Measurements from ENCODE around the gene SLC15A5. TPM values are rescaled to one million over a fixed set of nuclear protein-coding genes. Genes with fewer than 3 reads are reported as not detected.

Gene SLC15A5
- polyA plus RNA-seq, 1 experiment, result not detected

DNA sequence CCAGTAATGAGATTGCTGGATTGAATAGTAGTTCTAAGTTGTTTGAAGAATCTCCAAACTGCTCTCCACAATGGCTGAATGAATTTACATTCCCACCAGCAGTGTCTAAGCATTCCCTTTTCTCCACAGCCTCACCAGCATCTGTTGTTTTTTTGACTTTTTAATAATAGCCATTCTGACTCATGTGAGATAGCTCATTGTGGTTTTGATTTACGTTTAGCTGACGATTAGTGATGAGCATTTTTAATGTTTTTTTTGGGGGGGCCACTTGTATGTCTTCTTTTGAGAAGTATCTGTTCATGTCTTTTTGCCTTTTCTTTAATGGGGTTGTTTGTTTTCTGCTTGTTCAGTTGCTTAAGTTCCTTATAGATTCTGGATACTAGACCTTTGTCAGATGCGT is 8.1 kb upstream of the SLC15A5 start:
- Histone ChIP-seq H3K36me3 (ENCODE audit: control insufficient read depth, insufficient read depth, low read length) (no peaks in the 10 kb centered on the region), H3K27me3 (ENCODE audit: control insufficient read depth, insufficient read depth, low read length) (no peaks in the 10 kb centered on the region), H3K4me3 (ENCODE audit: low read depth, low read length) (no peak overlapping the region)
- TF ChIP-seq, protein P1, sequence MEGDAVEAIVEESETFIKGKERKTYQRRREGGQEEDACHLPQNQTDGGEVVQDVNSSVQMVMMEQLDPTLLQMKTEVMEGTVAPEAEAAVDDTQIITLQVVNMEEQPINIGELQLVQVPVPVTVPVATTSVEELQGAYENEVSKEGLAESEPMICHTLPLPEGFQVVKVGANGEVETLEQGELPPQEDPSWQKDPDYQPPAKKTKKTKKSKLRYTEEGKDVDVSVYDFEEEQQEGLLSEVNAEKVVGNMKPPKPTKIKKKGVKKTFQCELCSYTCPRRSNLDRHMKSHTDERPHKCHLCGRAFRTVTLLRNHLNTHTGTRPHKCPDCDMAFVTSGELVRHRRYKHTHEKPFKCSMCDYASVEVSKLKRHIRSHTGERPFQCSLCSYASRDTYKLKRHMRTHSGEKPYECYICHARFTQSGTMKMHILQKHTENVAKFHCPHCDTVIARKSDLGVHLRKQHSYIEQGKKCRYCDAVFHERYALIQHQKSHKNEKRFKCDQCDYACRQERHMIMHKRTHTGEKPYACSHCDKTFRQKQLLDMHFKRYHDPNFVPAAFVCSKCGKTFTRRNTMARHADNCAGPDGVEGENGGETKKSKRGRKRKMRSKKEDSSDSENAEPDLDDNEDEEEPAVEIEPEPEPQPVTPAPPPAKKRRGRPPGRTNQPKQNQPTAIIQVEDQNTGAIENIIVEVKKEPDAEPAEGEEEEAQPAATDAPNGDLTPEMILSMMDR (IDR thresholded peaks at IDR 0.05; ENCODE audit: insufficient read depth, low read depth, low read length), result no peak
- DNase-seq (ENCODE audit: low read depth), result no peak
- CTCF ChIA-PET, result no interaction called here
- POLR2A ChIA-PET, result no interaction called here

DNA sequence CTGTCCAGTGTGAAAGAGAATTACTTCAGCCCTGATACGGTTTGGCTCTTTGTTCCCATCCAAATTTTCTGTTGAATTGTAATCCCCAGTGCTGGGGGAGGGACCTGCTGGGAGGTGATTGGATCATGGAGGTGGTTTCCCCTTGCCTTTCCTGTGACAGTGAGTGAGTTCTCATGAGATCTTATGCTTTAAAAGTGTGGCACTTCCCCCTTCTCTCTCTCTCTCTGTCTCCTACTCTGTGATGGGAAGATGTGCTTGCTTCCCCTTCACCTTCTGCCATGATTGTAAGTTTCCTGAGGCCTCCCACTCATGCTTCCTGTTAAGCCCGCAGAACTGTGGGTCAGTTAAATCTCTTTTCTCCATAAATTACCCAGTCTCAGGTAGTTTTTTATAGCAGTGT is 5.5 kb upstream of the SLC15A5 start:
- ChIA-PET CTCF (no interaction called here), POLR2A (no interaction called here)
- TF ChIP-seq, protein P1 (IDR thresholded peaks at IDR 0.05; ENCODE audit: insufficient read depth, low read depth, low read length), result no peak

DNA sequence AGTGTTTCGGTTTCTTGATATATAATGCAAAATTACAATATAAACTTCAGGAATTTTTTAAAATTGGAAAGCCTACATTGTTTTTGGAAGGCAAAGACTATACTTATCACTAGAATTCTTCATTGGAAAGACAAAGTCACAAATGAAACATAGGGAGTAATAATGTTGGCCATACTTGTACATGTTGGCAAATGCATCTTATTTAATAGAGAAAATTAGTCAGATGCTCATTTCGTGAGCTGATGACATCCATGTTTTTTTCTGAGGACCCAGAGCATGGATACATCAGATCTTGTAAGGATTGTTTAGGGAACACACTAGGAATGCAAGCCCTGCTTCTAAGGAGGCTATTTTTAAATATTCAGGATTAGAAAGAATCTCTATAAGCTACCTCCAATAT is 4.6 kb upstream of the SLC15A5 start:
- Histone ChIP-seq H3K4me3 (ENCODE audit: low read depth, low read length) (no peak overlapping the region), H3K27me3 (ENCODE audit: control insufficient read depth, insufficient read depth, low read length) (no peaks in the 10 kb centered on the region), H3K36me3 (ENCODE audit: control insufficient read depth, insufficient read depth, low read length) (no peaks in the 10 kb centered on the region)
- DNase-seq (ENCODE audit: low read depth), result no peak
- TF ChIP-seq, protein P1 (IDR thresholded peaks at IDR 0.05; ENCODE audit: insufficient read depth, low read depth, low read length), result no peak
- ChIA-PET CTCF (no interaction called here), POLR2A (no interaction called here)

More for the DNA sequence above, 5.5 kb upstream of the SLC15A5 start:
- no peaks in the 10 kb centered on the region for H3K36me3 ChIP-seq (ENCODE audit: control insufficient read depth, insufficient read depth, low read length)
- H3K27me3 ChIP-seq (ENCODE audit: control insufficient read depth, insufficient read depth, low read length), result no peaks in the 10 kb centered on the region
- no peak for DNase-seq (ENCODE audit: low read depth)
- H3K4me3 ChIP-seq (ENCODE audit: low read depth, low read length), result no peak overlapping the region

DNA sequence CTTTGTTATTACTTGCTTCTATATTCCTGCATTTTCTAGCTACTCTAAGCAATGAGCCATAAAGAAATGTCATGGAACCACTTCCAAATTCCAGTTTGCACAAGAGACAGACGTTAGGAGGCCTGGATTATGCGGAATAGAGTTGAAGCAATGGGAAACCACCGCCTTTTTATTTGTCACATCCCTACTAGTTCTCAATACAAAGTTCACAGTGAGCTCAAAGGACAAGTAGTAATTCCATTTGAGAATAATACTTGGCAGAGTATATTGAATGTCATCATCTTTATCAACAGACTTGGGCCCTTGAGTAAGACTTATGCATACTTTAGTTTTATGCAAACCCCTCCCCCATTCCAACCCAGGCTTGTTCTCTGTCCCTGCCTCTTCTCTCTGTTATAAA is 3.7 kb upstream of the SLC15A5 start:
- ChIA-PET POLR2A (no interaction called here), CTCF (no interaction called here)
- DNase-seq (ENCODE audit: low read depth), result no peak
- Histone ChIP-seq H3K27me3 (ENCODE audit: control insufficient read depth, insufficient read depth, low read length) (no peaks in the 10 kb centered on the region), H3K4me3 (ENCODE audit: low read depth, low read length) (no peak overlapping the region), H3K36me3 (ENCODE audit: control insufficient read depth, insufficient read depth, low read length) (no peaks in the 10 kb centered on the region)
- TF ChIP-seq, protein P1 (IDR thresholded peaks at IDR 0.05; ENCODE audit: insufficient read depth, low read depth, low read length), result no peak

DNA sequence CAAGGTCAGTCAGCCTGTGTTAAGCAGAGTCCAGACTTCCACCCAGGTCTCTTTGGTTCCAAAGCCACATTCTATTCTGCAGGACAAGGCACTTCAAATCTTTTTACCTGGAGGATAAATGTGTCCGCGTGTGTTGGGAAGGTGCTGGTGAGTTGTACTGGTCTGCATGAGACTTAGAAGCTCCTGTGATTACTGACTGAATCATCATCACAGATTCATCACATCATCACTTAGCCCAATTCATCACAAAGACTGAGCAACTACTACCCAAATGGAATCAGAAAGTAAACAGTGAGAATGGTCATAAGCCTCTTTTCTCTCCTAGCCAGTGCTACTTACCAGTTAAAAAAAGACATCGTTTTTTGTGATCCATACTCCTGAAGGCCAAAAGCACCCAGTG is 5.3 kb downstream of the SLC15A5 start:
- CTCF ChIA-PET, result no interaction called here

More for the DNA sequence above, 5.3 kb downstream of the SLC15A5 start:
- no peak for DNase-seq (ENCODE audit: low read depth)
- Histone ChIP-seq H3K4me3 (ENCODE audit: low read depth, low read length) (no peak overlapping the region), H3K36me3 (ENCODE audit: control insufficient read depth, insufficient read depth, low read length) (no peaks in the 10 kb centered on the region), H3K27me3 (ENCODE audit: control insufficient read depth, insufficient read depth, low read length) (no peaks in the 10 kb centered on the region)
- TF ChIP-seq, protein P1 (IDR thresholded peaks at IDR 0.05; ENCODE audit: insufficient read depth, low read depth, low read length), result no peak
- POLR2A ChIA-PET, result no interaction called here
